GM21723 (cell line): Measurements from ENCODE around the gene TMSB4X.
A peak's percentile ranks its signal among the peaks of the same experiment; 100 is the strongest.
"Not testable (repeated sequence)": the region's sequence is repeated elsewhere in the genome, so short reads cannot be mapped to it uniquely, and the experiment has no call there.

Experiments used
- ATAC-seq: cut with Tn5 transposase; IDR thresholded peaks from one replicate; pipeline ENCODE4 v1.9.1; 2021; ENCODE audit warnings: mild to moderate bottlenecking, moderate library complexity; ENCODE audit not compliant: unreplicated experiment

Gene TMSB4X

GRCh38 chrX:12974796-12975669 lies at the start of gene TMSB4X:
TSS of gene TMSB4X (plus strand) at chrX:12975110.
- ATAC-seq, result peak; percentile 48

GRCh38 chrX:12929701-12930100 lies 45.2 kb upstream of the TMSB4X start:
- ATAC-seq, result no peak

GRCh38 chrX:12930150-12930549 lies 44.8 kb upstream of the TMSB4X start:
- no peak for ATAC-seq

GRCh38 chrX:12932244-12932643 lies 42.7 kb upstream of the TMSB4X start:
- no peak for ATAC-seq

GRCh38 chrX:12934850-12935249 lies 40.1 kb upstream of the TMSB4X start:
- no peak for ATAC-seq

- ATAC-seq, result no peak
Observed at GRCh38 chrX:12936947-12937346, 38.0 kb upstream of the TMSB4X start.

GRCh38 chrX:12940471-12940870 lies 34.4 kb upstream of the TMSB4X start:
- not testable (repeated sequence) for ATAC-seq

- ATAC-seq, result not testable (repeated sequence)
Observed at GRCh38 chrX:12943592-12943991, 31.3 kb upstream of the TMSB4X start.

GRCh38 chrX:12944452-12944851 lies 30.5 kb upstream of the TMSB4X start:
- ATAC-seq, result not testable (repeated sequence)

- ATAC-seq, result no peak
Observed at GRCh38 chrX:12945494-12945893, 29.4 kb upstream of the TMSB4X start.

GRCh38 chrX:12946406-12946805 lies 28.5 kb upstream of the TMSB4X start:
- ATAC-seq, result no peak

GRCh38 chrX:12946838-12947544 lies 27.9 kb upstream of the TMSB4X start:
- ATAC-seq, result peak; percentile 37

- ATAC-seq, result no peak
Observed at GRCh38 chrX:12947545-12948235, 27.2 kb upstream of the TMSB4X start.

GRCh38 chrX:12948495-12948894 lies 26.4 kb upstream of the TMSB4X start:
- ATAC-seq, result no peak

GRCh38 chrX:12949205-12949926 lies 25.5 kb upstream of the TMSB4X start:
- no peak for ATAC-seq

- ATAC-seq, result peak; percentile 62
Observed at GRCh38 chrX:12949927-12950656, 24.8 kb upstream of the TMSB4X start.

- ATAC-seq, result peak; percentile 63
Observed at GRCh38 chrX:12950851-12951594, 23.9 kb upstream of the TMSB4X start.

GRCh38 chrX:12951595-12951975 lies 23.3 kb upstream of the TMSB4X start:
- ATAC-seq, result no peak

GRCh38 chrX:12953420-12953819 lies 21.5 kb upstream of the TMSB4X start:
- no peak for ATAC-seq
